BJ (cell line): ENCODE measurements around the gene RAVER1. TPM values are rescaled to one million over a fixed set of nuclear protein-coding genes. Genes with fewer than 3 reads are reported as not detected.

Experiments
- CTCF ChIA-PET: fragments of 350-600 bp; formaldehyde crosslinking; extraction: SDS; loops from one replicate; lab custom pipeline; 2021; ENCODE audit warnings: antibody characterized with exemption, inconsistent platforms; lab: Yijun Ruan, JAX
- POLR2A ChIA-PET: fragments of 300-600 bp; sonication (Branson Sonifier 250); formaldehyde crosslinking; extraction: SDS; loops from one replicate; lab custom pipeline; 2021; ENCODE audit warnings: antibody characterized with exemption; lab: Charles Lee
- DNase-seq: peaks from one replicate; pipeline ENCODE4 v3.0.0-alpha.2; 2011; ENCODE audit warnings: low read depth
- H3K27me3 ChIP-seq: 2 replicates; pipeline ENCODE4 v1.6.0; 2011; ENCODE audit warnings: low read length; ENCODE audit not compliant: control insufficient read depth, insufficient read depth
- H3K36me3 ChIP-seq: 2 replicates; pipeline ENCODE4 v1.5.1; 2011; ENCODE audit warnings: low read length; ENCODE audit not compliant: control insufficient read depth, insufficient read depth
- H3K4me3 ChIP-seq: 2 replicates; pipeline ENCODE4 v1.5.1; 2011; ENCODE audit warnings: low read depth, mild to moderate bottlenecking, control low read depth, low read length
- CTCF ChIP-seq: IDR thresholded peaks from 2 replicates; pipeline ENCODE4 v1.5.1; 2011; ENCODE audit warnings: low read depth, mild to moderate bottlenecking, control low read depth, inconsistent platforms, low read length, moderate library complexity; ENCODE audit not compliant: insufficient read depth
- polyA plus RNA-seq: library from polyadenylated mRNA; depleted of rRNA; stranded (reverse); fragments of >200 nt; gene quantifications from 2 replicates; pipeline ENCODE4 v1.2.3, GENCODE V29; 2011

The RAVER1 gene
- polyA plus RNA-seq, 1 experiment: 5.1 TPM

- TF ChIP-seq CTCF: no peak
- H3K36me3 ChIP-seq: peaks cover 1% of the 10 kb centered on the region
- ChIA-PET POLR2A (interaction anchor here (0.5 to 0.7 kb wide), 4 partner anchors 21 to 114 kb away, joined by 3 to 5 read pairs (median 4); partner anchors contain the start of gene ICAM1), CTCF (interaction anchor here (0.9 to 6.6 kb wide), 4 partner anchors 22 to 127 kb away, joined by 4 to 45 read pairs (median 6); partner anchors contain the start of gene ICAM1)
- peak overlapping the region; percentile 55 for H3K4me3 ChIP-seq
- H3K27me3 ChIP-seq: peaks cover 10% of the 10 kb centered on the region
- DNase-seq: no peak
These were observed 41.6 kb downstream of the RAVER1 start for GRCh38 chr19:10291554-10292205.

- no peak for TF ChIP-seq CTCF
- Histone ChIP-seq H3K27me3 (peaks cover 10% of the 10 kb centered on the region), H3K4me3 (peak overlapping the region; percentile 55), H3K36me3 (peaks cover 1% of the 10 kb centered on the region)
- ChIA-PET CTCF (interaction anchor here (0.9 to 6.6 kb wide), 5 partner anchors 21 to 127 kb away, joined by 4 to 45 read pairs (median 6); partner anchors contain the start of gene ICAM1), POLR2A (interaction anchor here (0.5 to 0.7 kb wide), 4 partner anchors 20 to 115 kb away, joined by 3 to 5 read pairs (median 4); partner anchors contain the start of gene ICAM1)
- no peak for DNase-seq
These were observed 42.3 kb downstream of the RAVER1 start for GRCh38 chr19:10290876-10291553.

DNA sequence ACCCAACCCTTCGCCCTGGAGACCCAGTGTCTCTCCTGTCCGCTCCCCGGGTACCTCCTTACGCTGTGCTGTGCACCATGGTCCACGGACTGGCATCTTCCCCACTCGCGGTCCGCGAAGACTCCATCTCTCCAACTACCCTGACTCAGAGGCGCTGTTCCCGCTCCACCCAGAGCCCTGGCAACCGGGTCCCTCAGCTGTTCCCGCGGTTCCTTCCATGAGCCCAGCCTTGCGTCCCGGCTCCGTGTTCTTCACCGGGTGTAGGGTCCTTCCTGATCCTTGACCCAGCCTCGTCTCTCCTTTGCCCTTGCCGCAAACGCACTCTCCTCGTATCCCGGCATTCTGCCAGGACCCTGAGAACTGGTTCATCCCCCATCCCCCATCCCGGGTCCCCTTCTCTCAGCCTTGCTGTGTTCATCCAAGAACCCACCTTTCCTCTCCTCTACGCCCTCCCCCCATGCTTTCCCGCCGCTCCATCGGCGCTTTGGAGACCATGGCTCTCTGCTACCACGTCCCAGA is 42.9 kb downstream of the RAVER1 start:
- POLR2A ChIA-PET: interaction anchor here (0.6 kb wide), 1 partner anchor 21 kb away, joined by 4 read pairs; no protein-coding TSS in a partner anchor
- DNase-seq: no peak
- CTCF ChIA-PET: interaction anchor here (0.6 to 6.6 kb wide), 6 partner anchors 13 to 154 kb away, joined by 3 to 45 read pairs (median 6); partner anchors contain the start of gene ICAM1
- TF ChIP-seq CTCF: no peak
- Histone ChIP-seq H3K4me3 (peak overlapping the region; percentile 55), H3K27me3 (peaks cover 10% of the 10 kb centered on the region), H3K36me3 (peaks cover 3% of the 10 kb centered on the region)

- Histone ChIP-seq H3K36me3 (peaks cover 3% of the 10 kb centered on the region), H3K27me3 (peaks cover 10% of the 10 kb centered on the region), H3K4me3 (peak within 1 kb of the TSS; percentile 55)
- DNase-seq: no peak
- POLR2A ChIA-PET: interaction anchor here (0.6 to 0.9 kb wide), 2 partner anchors 9 to 20 kb away, joined by 3 to 4 read pairs; no protein-coding TSS in a partner anchor
- CTCF ChIA-PET: interaction anchor here (0.6 to 6.6 kb wide), 8 partner anchors 13 to 153 kb away, joined by 3 to 45 read pairs (median 4); partner anchors contain the start of gene ICAM1
- no peak for TF ChIP-seq CTCF
These were observed 43.4 kb downstream of the RAVER1 start, which contains the start of gene ICAM5 for GRCh38 chr19:10289836-10290356. Gene ICAM5 (plus strand): TSS chr19:10289952. CDS start chr19:10290044, 92 bp downstream.
